Measurements from ENCODE around the gene MCF2L.

DNA sequence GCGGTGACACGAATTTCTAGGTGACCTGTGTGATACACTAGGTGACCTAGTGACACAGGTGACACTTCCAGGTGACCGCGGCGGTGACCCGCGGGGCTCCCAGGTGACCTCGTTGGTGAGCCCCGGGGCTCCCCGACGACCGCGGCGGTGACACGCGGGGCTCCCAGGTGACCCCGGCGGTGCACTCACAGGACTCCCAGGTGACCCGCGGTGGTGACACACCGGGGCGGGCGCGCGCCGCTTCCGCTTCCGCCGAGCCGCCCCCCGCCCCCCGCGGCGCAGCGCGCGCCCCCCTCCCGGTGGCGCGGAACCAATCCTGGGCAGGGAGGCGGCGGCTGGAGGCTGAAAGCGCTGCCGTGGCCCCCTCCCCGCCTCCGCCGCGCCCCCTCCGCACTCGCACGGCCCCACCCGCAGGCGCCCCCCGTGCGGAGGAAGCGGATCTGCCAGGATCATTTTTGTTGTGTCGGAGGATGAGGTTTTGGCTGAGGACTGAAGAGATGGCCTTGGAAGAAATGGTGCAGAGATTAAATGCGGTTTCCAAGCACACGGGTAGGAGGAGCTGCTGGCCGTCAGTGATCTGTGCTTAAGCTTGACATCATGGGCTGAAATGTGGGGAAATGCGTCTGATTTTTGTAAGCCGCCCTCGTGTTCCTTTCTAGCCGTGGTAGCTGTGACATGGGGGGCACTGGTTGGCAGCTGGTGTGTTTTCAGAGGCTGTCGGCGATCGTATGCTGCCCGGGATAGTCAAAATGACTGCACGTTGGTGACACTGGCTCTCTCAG is at the start of gene MCF2L:
- TF ChIP-seq POLR2A (IDR thresholded peaks at IDR 0.05) = no peak
- no peak for TF ChIP-seq POLR2AphosphoS5 (IDR thresholded peaks at IDR 0.05)
